HG03460 (cell line): Measurements from ENCODE around the gene ASTN2.
"Not testable (repeated sequence)": the region's sequence is repeated elsewhere in the genome, so short reads cannot be mapped to it uniquely, and the experiment has no call there.

Experiments
- ATAC-seq: cut with Tn5 transposase; IDR thresholded peaks from one replicate; pipeline ENCODE4 v1.9.1; 2021; ENCODE audit not compliant: unreplicated experiment

The ASTN2 gene

DNA sequence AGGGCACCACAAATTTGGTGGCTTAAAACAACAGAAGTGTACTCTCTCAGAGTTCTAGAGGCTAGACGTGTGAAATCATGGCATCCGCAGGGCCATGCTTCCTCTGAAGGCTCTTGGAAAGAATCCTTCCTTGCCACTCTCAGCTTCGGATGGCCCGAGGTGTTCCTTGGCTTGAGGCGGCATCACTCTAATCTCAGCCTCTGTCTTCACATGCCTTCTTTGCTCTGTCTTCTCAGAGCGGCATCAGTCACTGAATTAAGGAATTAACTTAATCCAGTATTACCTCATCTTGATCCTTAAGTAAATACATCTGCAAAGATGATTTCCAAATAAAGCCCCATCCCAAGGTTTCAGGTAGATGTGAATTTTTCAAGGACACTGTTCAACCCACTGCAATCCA lies 938.9 kb downstream of the ASTN2 start:
- ATAC-seq = no peak

DNA sequence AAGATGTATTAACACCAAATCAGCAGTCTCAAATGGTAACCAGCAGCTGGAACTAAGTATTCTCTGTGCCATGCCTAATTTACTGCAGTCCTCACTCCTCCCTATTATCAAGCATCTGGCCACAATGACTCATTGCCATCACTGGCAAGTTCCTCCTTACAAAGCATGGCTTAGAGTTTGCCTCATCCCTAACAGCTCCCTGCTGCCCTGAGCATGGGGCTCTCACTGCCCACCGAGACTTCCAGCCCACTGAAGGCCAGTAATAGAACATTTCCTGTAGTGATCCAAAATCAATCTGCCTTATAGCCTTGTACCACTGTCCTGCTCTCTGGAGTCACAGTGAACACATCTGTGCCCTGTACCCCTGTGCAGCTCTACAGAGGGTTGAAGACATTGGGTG lies 939.7 kb downstream of the ASTN2 start:
- no peak for ATAC-seq

DNA sequence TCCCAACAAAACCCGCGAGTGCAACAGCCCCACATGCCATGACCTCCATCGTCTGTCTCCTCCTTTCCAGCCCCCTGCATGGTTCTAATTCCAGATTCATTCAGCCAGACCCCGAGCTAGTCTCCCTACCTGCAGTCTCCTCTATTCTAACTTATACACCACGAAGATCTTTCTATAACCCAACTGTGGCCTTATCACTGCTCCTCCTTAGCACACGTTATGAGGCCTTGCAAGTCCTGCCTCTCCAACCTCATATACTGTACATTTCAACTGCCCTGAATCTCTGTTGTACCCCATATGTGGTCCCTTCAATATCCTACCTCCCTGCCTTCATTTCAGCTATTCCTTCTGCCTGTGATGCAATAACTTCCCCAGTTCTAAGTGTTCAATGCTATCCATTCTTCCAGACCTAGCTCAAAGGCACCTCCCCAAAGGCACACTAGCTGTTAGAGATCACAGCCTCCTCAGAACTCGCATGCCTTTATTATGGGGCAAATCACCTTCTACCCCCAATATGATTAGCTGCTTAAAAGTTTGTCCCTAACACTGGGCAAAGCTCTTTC lies 942.8 kb downstream of the ASTN2 start:
- ATAC-seq = no peak

DNA sequence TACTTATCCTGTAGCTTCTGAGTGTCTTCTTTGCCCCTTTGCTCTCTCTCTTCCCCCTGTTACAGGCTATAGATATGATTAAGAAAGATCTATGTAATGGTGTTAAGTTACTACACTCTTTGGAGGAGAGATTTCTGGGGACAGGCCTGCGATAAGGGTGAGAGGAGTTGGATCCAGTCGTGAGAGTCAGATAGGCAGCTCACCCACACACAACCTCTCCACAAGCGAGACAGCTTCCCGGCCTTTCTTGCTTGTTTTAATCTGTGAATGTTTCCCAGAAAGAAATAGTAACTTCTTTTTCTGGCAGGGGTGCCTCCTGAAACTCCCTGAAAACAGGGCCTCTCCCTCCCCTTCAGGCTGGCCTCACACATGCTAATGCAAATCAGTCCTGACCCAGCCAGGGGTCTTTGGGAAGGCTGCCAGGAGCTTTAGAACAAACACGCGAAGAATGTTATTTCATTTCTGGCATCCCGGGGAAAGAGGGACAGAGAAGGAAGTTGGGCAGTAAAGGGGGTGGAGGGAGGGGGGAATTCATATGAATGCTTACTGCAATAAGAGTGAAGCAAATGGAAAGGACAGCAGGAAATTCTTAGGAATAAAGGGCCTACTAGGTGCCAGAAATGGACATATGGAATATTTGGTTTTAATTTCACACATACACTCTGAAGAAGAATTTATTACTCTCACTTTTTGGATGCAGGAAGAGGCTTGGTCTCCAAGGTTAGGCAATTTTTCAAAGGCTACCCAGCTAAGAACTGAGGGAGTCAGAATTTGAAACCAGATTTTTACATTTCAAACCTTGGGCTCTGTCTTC lies 943.6 kb downstream of the ASTN2 start:
- ATAC-seq = no peak

DNA sequence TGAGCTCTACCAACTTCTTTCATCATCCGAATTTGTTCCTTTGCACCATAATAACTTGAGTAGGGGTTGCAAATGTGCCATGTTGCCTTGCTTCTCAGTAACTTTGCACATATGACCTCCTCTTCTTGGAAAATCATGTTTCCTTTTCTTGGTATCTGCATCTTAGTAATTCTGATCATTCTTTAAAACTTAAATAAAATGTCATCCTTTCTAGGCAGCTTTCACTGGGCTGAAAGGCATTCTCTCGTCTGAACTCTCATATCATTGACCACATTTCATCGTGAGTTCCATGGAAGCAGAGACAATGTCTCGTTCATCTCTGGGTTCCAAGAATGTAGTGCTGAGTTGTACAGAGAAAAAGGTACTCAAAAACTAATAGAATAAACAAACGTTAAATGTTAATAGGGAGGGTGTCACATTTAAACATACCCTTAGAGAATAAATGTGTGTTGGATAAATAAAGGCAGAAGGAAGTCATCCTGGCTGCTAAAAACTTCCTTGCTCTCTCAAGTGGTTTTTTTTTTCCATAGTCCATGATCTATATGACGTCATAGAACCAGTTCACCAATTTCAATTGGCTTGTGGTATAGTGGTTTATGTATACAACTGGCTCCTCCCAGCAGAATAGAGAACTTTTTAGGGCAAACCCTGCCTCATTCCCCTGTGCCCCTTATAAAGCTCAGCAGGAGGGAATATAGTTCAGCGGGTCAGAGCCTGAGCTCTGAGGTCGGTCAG lies 945.9 kb downstream of the ASTN2 start:
- ATAC-seq = no peak

DNA sequence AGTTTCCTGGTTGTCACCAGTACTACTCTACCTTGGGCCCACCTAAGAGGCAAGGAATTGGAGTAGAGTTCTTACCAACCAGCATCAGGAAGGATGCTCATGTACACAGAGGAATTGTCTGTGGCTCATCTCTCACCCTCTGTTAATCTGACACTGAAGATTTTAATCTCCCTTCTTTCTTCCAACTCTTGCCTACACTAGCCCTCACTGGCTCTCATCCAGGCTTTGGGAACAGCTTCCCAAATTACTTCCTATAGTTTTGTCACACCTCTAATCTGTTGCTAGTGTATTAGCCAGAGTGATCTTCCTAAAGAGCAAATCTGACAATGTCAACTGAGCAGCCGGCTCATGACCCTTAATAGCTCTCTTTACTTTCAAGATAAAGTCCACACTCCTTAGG lies 946.5 kb downstream of the ASTN2 start:
- ATAC-seq = no peak

DNA sequence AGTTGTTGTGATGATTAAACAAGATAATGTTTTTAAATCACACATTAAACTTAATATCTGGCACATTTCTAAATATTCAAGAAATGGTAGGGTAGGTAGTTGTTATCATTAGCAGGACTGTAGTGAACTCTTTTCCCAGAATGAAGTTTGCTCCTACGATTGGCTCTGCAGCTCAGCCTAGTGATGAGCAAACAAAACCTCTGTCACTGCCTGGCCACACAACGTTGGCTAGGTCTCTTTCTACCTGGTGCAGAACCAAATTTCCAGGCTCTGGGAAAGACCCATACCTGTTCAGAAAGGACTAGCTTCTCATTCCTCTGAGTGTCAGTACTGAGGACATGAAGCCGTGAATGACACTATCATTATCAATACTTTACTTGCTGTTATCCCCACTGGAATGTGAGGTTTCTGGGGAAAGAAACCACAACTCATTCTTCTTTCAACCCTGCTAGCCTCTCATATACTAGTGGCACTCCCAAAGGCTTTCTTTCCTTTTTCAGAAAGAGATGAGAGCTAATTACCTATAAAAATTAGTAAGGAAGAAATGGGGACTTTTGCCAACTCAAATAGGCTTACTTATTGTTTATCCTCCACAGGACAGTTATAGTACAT lies 947.0 kb downstream of the ASTN2 start:
- ATAC-seq = no peak

DNA sequence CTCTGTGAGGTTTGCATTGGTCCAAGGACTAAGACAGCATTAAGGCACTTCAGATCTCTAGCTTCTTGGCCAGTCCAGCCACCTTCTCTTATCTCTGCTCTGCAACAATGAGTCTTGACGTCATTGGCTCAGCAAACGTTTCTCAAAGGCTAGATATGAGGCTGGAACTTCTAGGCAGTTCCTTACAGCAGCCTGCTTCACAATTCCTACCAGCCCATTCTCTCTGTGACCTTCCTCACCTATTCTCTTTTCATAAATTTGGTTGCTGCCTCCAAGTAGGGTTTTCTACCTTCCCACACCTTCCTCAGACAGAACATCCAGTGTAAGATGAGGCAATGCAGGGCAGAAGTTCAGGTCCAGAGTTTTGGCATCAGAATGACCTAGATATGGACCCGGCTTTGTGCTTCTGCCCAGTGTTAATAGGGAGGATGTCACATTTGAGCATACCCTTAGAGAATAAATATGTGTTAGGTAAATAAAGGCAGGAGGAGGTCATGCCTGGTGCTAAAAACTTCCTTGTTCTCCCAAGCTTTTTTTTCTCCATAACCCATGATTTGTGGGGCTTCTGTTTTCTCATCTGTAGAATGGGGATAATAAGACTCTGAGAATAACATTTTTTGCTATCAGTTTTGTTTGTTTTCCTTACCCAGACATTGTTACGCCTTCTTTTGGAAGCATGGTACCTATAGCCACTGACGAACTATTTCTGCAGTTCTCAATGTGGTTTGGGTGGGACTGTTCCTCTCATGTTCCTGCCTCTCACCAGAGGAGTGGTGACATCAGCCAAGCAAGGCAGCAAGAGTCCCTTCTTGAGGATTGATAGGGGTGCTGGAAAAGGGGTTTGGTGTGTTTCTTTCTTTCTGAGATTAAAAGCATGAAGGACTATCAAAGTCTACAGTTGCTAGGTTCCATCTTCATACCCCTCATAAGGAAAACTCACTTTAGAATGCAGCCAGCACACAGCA lies 948.3 kb downstream of the ASTN2 start:
- ATAC-seq = no peak

DNA sequence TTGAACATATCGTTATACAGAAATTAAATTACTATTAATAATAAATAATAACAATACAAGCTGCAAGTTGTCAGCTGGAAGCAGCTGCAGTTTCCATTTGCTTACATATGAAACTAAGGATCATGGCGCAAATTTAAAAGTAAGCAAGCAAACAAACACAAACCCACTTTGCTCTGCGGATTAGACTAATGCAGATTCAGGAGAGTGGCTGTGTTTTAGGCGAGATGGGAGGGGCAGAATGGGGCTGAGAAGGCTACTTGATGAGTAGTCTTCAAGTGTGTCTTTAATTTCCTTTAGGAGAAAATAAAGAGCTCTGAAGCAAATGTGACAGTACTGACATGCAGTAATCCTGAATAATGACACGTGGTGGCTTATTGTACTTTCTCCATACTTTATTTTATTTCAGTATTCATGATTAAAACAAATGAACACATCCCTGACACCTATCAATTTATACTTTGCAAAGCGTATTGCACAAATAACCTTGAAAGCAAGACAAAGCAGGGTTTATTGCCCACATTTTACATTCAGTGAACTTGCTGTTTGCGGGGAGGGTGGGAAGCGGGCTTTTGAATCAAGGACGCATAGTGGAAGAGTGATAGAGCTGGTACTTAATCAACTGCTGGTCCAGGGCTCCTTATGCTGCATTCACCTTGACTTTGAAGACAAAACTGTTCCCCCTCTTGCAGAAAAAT lies 949.1 kb downstream of the ASTN2 start:
- no peak for ATAC-seq

DNA sequence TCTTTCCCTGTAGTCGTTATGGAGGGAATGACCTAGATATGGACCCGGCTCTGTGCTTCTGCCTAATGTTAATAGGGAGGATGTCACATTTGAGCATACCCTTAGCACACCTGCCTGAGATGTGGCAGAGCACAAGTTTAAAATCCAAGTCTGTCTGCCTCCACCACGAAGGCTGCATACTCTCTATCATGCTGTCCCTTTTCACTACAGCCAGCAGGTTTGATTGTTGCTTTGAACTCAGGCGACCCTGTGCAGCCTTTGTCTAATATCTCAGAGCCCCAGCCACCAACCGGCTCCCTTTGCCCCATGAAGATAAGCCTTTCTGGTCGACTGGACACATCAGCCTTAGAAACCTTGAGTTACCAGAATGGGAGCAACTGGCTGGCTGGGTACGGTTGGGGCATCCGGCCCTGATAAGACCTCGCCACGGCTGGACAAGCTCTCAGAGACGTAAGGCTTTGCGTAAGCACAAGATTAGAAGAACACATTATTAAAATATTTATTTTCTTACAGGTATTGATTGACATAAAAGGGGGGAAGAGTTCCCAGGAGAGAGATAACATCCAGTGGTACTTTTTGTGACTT lies 949.8 kb downstream of the ASTN2 start:
- ATAC-seq = no peak

DNA sequence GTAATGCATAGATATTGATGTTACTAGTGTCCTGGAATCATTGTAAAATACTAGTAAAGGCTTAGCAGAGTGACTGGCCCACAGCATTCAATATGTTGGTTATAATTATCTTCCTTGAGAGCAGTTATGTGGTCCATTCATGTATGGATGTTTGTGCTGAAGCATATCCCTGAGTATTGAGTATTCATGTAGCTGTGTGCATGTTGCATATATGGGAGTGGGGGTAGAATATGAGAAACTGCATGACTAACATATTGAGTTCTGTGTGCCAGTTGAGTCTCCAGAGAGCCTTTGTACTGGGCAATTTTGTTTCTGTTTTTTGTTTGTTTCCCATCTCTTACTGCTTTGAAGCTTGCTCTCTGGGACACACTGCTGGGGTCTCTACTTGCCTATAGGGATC lies 950.4 kb downstream of the ASTN2 start:
- ATAC-seq = no peak

DNA sequence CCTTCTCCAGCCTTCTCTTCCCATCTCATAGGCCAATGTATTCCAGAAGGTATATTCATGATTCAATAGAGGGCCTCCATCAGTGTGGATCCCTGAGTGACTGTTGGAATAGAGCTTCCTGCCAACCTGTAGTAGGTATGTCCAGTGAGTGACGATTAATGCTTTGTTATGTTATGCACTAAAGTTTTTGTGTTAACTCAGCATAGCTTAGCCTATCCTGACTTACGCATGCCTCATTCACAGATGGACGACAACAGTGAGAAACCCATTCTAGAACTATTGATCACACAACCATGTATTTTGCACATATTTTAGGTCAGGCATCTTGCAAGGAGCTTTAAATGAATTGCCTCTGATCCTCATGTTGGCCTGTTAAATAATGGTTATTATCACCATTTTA lies 953.2 kb downstream of the ASTN2 start:
- no peak for ATAC-seq

DNA sequence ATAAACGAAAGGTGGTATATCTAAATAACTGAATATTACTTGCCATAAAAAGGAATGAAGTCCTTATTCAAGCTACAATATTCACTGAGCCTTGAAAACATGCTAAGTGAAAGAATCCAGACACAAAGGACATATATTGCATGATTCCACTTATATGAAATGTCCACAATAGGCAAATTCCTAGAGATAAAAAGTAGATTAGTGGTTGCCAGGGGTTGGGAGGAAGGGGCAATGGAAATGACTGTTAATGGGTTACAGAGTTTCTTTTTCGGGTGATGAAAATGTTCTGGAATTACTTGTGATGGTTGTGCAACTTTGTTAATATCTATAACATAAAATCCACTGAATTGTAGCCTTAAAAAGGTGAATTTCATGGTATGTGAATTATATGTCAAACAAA lies 954.8 kb downstream of the ASTN2 start:
- ATAC-seq = no peak

DNA sequence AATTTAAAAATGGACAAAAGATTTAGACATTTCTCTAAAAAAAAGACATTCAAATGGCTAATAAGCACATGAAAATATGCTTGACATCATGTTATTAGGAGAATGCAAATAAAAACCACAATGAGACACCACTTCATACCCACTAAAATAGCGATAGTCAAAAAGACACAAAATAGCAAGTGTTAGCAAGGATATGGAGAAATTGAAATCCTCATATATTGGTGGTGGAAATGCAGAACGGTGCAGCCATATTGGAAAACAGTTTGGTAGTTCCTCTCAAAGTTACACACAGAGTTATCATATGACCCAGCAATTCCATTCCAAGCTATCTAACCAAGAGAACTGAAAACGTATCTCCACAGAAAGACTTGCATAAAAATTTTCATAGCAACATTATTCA lies 955.3 kb downstream of the ASTN2 start:
- ATAC-seq = no peak

DNA sequence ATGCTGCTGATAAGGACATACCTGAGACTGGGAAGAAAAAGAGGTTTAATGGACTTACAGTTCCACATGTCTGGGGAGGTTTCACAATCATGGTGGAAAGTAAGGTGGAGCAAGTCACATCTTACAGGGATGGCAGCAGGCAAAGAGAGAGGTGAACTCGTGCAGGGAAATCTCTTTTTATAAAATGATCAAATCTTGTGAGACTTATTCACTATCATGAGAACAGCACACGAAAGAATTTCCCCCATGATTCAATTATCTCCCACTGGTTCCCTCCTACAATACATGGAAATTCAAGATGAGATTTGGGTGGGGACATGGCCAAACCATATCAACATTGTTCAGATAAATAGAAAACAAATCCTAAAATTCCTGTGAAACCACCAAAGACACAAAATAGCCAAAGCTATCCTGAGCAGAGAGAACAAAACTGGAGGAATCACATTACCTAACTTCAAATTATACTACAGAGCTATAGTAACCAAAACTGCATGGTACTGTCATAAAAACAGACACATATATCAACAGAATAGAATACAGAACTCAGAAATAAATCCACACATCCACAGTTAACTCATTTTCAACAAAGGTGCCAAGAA lies 958.3 kb downstream of the ASTN2 start:
- ATAC-seq = no peak

DNA sequence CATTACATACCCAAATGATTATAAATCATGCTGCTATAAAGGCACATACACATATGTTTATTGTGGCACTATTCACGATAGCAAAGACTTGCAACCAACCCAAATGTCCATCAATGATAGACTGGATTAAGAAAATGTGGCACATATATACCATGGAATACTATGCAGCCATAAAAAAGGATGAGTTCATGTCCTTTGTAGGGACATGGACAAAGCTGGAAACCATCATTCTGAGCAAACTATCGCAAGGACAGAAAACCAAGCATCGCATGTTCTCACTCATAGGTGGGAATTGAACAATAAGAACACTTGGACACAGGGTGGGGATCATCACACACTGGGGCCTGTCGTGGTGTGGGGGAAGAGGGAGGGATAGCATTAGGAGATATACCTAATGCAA lies 960.3 kb downstream of the ASTN2 start:
- not testable (repeated sequence) for ATAC-seq

DNA sequence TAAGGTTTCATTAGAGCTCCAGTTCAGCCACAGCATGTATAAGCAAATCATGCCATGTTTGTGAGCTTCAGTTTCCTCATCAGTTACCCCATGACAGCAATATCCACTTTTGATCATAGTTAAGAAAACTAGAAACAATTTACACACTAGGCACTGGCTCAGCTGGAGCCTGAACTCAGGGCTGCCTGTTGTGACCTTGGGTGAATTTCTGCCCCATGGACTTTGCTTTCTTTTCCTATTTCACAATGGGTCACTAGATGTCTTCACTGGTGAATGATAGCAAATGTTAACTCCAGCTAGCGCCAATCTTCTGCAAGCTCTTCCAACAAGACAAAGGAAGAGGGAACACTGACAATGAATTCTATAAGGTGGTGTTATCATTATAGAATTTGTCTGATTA lies 961.1 kb downstream of the ASTN2 start:
- no peak for ATAC-seq

DNA sequence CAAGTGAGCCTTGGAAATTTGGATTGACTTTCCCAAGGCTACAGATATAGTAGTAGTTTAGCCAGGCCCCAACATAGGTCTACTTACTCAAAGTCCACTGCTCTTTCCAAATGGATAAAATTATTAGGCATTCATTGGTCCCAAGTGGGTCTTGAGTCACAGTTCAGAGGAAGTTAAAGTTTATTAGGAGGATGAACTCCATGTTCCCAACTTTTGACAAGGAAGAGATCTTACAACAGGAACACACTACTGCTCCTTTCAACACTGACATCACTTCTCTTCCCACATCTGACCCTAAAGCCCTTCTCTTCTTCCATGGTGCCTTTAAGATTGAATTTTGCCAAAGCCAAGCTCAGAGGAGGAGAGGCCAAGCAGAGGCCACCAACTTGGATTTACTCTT lies 962.2 kb downstream of the ASTN2 start:
- no peak for ATAC-seq

DNA sequence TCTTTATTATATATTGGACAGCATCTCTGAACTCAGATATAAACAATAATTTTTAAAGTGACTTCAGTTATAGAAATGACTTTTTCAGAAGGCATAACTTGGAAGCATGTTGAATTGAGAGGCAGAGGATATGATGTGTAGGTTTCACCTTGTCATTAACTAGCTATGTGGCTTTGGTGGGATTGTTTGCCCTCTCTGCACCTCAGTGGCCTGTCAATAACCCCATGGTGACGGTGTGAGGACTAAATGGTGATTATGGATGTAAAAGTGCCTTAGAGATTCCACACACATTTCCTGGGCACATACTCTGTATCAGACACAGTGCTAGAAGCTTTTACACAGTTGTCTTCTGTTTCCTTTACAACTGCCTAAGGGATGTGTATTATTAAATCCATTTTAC lies 962.6 kb downstream of the ASTN2 start:
- ATAC-seq = no peak
